Astrocyte (in vitro differentiated cells and primary cell): Measurements from ENCODE around the gene ADCYAP1R1.

Experiments used
- EZH2 ChIP-seq: IDR thresholded peaks from 2 replicates; pipeline ENCODE4 v1.6.1; 2012; ENCODE audit warnings: mild to moderate bottlenecking, low read length, inconsistent platforms; ENCODE audit not compliant: insufficient read depth
- TF ChIP-seq, protein P1 (sequence below): IDR thresholded peaks from 2 replicates; pipeline ENCODE4 v1.5.1; 2011; ENCODE audit warnings: low read depth, mild to moderate bottlenecking, inconsistent platforms, low read length, moderate library complexity; ENCODE audit not compliant: insufficient read depth

DNA sequence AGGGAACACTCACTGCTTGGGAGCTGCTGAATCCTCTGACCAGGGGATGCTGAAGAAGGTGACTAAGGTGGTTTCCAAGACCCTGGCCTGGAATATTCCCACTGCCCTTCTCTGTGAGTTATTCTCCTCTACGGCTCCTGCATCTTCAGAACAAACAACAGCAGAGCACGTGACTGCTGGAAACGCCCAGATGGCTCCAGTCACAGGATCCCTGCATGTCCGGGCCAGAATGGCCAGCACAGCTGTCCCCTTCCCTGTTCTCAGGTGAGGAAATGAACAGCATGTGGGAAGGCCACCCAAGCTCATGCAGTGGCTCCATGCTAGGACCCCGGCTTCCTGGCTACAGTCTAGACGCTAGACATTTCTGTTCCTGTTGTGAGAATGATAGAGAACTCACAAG lies 45.3 kb upstream of the ADCYAP1R1 start:
- TF ChIP-seq, protein P1, sequence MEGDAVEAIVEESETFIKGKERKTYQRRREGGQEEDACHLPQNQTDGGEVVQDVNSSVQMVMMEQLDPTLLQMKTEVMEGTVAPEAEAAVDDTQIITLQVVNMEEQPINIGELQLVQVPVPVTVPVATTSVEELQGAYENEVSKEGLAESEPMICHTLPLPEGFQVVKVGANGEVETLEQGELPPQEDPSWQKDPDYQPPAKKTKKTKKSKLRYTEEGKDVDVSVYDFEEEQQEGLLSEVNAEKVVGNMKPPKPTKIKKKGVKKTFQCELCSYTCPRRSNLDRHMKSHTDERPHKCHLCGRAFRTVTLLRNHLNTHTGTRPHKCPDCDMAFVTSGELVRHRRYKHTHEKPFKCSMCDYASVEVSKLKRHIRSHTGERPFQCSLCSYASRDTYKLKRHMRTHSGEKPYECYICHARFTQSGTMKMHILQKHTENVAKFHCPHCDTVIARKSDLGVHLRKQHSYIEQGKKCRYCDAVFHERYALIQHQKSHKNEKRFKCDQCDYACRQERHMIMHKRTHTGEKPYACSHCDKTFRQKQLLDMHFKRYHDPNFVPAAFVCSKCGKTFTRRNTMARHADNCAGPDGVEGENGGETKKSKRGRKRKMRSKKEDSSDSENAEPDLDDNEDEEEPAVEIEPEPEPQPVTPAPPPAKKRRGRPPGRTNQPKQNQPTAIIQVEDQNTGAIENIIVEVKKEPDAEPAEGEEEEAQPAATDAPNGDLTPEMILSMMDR = no peak
- no peak for TF ChIP-seq EZH2
